GM19043 (cell line): Measurements from ENCODE around the gene C10orf105.

Source experiments
- ATAC-seq: cut with Tn5 transposase; IDR thresholded peaks from one replicate; pipeline ENCODE4 v1.9.1; 2021; ENCODE audit warnings: low read depth; ENCODE audit not compliant: unreplicated experiment

Gene C10orf105

GRCh38 chr10:71739358-71739900 lies 19.9 kb upstream of the C10orf105 start:
- ATAC-seq = no peak

DNA sequence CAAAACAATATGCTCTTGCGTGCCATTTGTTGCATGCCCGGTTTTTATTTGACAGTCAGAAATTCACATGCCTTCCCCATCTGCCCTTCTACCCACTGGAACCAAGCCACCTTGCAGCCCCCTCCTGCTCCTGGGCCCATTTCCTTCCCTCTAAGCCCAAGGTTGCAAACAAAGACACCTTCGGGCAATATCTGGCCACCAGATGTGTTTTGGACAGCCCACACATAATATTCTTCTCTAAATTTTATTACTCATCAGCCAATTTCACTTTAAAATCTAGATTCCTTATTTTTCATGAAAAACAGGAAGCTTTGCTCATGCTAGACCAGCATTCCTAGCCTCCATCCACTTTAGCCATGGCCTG lies 18.2 kb upstream of the C10orf105 start:
- ATAC-seq = no peak

DNA sequence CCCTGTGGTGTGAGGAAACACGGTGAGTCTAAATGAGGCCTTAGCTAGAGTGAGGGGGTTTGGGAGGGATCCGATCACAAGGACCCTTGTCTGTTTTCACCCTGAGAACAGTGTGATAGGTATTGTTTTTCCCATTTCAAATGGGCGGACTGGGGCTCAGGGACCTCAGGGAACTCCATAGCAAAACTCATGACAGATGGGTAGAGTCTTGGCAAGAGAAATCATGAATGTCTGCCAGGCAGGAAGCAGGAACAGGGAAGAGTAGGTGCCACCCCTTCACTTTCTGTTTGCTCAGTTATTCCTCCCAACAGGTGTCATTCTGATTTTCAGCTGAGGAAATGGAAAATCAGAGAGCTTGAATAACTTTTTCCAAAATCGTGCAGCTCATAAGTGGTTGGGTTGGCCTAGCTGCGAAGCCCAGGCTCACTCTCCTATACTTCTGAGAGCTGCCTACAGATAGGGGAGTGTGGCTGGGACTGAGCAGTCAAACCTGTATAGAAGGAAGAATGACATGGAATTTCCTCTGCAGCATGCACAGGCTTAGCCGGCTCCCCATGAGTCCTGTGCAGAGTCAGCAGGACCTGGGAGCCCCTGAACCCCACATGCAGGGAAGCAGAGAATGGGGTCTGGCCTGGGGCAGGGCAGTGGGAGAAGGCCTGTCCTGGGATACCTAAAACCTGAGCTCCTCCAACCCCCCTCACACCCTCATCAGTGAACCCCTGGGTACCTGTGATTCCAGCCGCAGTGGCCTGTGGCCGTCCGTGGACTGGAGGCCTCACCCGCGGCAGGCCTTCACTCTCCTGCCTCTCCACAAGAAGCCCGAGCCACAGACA lies 17.6 kb upstream of the C10orf105 start:
- ATAC-seq = no peak

GRCh38 chr10:71736570-71736952 lies 17.0 kb upstream of the C10orf105 start:
- no peak for ATAC-seq

- no peak for ATAC-seq
These were observed 16.4 kb upstream of the C10orf105 start for GRCh38 chr10:71735709-71736569.

DNA sequence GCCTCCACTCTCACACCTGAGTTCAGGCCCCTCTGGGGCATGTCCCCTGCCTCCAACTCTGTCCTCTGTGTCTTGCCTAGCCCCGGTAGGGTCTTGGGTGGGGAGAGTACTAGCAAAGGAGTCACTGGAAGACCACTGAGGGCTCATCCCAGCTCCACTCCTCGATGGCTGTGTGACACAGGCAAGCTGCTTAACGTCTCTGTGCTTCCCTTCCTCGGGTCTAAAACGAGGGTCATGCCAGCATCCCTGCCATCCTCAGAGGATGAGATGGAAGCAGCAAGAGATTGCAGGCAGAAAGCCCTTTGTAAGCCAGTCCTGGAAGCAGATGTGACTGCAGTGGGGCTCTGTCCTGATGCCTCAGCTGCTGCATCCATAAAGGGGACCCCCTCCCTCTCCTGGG lies 15.2 kb upstream of the C10orf105 start:
- no peak for ATAC-seq

DNA sequence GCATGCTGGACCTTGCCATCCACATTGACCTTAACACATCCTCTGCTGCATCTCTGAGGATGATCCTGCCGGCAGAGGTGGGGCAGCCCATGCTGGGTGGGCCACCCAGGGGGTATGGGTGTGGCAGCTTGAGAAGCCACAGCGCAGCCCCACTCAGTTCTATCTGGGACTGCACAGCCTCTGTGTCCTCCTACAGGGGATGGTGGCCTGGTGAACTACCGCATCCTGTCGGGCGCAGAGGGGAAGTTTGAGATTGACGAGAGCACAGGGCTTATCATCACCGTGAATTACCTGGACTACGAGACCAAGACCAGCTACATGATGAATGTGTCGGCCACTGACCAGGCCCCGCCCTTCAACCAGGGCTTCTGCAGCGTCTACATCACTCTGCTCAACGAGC lies 12.2 kb upstream of the C10orf105 start:
- no peak for ATAC-seq

DNA sequence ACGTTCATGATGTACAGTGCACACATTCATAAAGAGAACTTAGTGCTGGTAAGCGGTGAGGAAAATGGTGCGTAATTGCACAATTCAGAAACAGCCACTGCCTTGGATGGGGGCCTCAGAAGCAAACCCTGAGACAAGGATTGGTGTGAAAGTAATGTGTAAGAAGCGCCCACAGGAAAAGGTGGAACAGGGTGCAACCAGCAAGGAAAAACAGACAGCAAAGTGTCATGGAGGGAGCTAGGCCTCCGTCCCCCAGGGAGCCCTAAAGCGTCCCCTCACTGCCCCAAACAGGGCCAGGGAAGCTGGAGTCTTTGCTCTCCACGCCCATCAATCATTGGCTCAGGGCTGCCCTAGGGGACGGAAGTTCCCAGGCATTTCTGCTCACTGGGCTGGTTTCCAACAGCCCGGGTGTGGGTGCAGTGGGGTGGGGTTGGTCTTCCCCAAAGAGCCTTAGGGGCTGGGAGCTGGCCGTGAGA lies 9.6 kb upstream of the C10orf105 start:
- ATAC-seq = no peak

DNA sequence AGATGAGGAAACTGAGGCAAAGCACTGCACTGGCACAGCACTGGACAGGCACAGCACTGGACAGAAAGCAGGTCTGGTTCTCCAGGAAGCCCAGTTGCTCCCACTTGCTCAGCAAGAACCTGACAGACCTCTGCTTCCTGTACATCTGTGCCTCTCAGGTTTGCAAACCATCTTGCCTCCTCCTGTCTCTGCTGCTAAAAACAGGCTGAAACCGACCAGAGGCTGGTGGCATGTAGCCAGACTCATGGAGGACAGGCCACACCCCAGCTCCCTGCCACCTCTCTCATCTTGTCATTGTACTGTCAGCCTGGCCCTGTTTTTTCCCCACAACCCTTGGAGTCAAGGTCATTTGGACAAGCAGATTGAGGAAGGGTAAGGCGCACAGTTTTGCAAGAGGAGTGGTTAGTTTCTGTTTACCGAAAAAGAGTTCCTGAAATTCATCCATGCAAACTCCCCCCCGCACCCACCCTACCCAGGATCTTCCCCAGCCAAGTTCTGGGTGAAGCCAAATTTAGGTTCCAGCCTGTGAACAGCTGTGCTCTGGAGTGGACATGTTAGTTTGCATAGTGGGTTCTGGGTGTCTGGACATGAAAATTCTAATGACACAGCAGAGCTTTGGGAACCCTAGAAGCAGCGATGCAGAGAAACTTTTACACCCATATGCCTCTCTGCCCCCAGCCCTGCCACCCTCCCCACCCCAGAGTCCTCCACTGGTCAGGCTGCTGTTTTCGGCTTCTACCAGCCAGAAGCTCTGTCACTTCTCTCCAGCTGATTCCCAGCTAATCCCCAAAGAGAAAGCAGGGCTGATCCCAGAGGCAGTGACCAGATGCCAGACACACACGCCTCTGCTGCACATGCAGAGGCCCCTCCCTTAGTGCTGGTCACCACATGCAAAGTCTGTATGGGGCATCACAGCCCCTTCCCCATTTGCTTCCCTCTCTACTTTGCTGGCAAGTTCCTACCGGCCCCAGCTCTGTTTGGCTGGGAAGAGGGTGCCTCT lies 8.5 kb upstream of the C10orf105 start:
- peak; percentile 39 for ATAC-seq

DNA sequence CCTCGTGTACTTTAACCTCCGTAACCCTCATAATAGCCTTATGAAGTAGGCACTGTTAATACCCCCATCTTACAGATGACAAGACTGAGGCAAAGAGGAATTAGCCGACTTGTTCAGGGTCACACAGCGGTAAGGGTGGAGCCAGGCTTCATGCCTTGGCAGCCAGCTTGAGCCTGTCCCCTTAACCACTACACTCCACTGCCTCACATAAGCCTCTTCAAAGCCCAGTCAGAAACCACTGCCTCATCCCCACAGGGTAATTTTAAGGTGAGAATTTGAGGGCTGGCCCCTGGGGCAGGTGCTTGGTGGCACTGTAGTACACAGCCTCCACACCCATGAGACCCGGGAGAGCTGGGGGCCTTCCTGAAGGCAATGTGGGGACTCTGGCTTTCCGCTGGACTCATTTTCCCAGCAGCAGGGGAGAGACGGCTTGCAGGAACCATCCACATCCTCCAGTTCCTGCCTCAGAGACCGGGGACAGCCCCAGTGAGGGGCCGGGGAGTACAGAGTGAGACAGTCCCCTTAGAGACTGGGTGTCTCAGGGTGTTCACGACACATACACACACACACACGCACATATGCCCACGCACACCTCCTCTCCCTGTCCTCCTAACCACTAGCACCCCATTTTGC lies 7.6 kb upstream of the C10orf105 start:
- peak; percentile 35 for ATAC-seq

- ATAC-seq = no peak
These were observed 7.1 kb upstream of the C10orf105 start for GRCh38 chr10:71726580-71727104.

- no peak for ATAC-seq
These were observed 6.5 kb upstream of the C10orf105 start for GRCh38 chr10:71725998-71726579.

GRCh38 chr10:71725249-71725648 lies 5.7 kb upstream of the C10orf105 start:
- ATAC-seq = no peak

GRCh38 chr10:71724539-71724938 lies 5.0 kb upstream of the C10orf105 start:
- ATAC-seq = no peak

GRCh38 chr10:71723311-71723710 lies 3.7 kb upstream of the C10orf105 start:
- ATAC-seq = no peak

DNA sequence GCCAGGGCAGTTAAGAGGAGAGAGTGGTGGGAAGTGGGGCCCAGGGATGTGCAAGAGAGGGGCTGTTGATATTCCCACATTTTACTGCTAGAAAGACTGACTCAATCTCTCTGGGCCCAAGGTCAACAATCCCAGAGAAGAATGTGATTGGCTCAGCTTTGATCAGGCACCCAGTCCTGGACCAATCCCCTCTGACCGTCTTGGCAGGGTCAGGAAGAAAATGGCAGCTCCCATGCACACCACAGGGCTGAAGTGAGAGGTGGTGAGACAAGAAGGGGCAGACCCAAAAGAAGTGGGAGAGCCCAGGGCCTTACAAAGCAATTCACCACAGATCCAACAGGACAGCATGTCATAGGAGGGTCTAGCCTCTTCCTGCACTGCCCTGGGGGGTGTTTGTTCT lies 3.3 kb upstream of the C10orf105 start:
- no peak for ATAC-seq

GRCh38 chr10:71721313-71721712 lies 1.7 kb upstream of the C10orf105 start:
- no peak for ATAC-seq

DNA sequence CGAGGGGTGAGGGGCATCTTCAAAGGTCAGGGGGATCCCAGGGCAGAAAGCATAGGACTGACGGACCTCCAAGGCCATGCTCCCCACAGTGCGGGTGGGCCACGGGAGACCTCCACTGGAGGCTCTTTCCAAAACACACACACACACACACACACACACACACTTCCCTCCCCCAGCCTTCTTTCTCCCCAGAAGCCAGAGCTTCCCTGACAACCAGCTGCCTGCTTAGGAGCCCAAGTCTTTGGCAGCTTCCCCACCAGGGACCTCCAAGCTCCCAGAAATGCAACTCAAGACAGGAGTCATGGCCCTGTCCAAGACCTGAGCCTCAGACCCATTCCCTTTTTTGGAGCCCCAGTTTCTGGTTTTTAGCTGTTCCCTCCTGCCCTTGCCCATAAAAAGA lies 710 bp upstream of the C10orf105 start:
- ATAC-seq = no peak

- no peak for ATAC-seq
These were observed 536 bp downstream of the C10orf105 start for GRCh38 chr10:71719042-71719441.
